ENCODE results near the gene ASAP2.

The ASAP2 gene

DNA sequence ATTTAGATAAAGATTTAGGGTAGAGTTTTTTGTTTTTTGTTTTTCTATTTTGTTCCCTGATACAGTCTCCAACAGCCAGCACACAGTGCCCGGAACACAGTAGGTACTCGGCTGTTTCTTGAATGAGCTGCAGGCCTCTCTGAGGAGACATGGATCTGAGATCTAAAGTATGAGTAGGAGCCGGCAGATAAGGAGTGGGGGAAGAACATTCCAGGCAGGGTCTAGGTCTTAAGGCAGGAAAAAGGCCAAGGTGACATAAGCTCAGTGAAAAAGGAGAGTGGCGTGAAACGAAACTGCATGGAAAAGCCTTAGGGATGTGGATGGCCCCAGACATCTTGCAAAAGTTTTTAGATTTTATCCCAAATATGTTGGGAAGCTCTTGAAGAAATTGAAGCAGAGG, 122.3 kb downstream of the ASAP2 start:
- TF ChIP-seq, protein P1, sequence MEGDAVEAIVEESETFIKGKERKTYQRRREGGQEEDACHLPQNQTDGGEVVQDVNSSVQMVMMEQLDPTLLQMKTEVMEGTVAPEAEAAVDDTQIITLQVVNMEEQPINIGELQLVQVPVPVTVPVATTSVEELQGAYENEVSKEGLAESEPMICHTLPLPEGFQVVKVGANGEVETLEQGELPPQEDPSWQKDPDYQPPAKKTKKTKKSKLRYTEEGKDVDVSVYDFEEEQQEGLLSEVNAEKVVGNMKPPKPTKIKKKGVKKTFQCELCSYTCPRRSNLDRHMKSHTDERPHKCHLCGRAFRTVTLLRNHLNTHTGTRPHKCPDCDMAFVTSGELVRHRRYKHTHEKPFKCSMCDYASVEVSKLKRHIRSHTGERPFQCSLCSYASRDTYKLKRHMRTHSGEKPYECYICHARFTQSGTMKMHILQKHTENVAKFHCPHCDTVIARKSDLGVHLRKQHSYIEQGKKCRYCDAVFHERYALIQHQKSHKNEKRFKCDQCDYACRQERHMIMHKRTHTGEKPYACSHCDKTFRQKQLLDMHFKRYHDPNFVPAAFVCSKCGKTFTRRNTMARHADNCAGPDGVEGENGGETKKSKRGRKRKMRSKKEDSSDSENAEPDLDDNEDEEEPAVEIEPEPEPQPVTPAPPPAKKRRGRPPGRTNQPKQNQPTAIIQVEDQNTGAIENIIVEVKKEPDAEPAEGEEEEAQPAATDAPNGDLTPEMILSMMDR (IDR thresholded peaks at IDR 0.05; ENCODE audit: borderline replicate concordance, insufficient read depth, low read depth, low read length) = no peak
- H3K4me3 ChIP-seq (ENCODE audit: low read depth, low read length) = no peak overlapping the region

DNA sequence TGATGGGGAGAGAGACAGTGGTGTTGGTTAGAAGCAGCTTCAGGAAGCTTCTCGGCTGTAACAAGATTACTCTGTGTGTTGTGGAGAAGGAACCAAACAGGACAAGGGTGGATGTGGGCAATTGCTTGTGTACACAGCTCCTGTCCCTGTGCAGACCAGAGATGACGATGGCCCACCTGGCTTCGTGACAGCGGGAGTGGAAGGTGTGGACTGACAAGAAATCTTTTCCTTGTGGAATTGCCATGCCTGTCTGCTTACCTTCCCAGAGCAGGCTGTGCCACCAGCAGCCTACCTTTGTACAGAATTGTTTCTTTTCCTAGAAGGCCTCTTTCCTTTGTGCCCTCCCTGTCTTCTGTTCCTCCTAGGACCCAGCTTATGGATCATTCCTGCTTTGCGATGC, 122.9 kb downstream of the ASAP2 start:
- TF ChIP-seq, protein P1 (IDR thresholded peaks at IDR 0.05; ENCODE audit: borderline replicate concordance, insufficient read depth, low read depth, low read length) = no peak
- no peak overlapping the region for H3K4me3 ChIP-seq (ENCODE audit: low read depth, low read length)

DNA sequence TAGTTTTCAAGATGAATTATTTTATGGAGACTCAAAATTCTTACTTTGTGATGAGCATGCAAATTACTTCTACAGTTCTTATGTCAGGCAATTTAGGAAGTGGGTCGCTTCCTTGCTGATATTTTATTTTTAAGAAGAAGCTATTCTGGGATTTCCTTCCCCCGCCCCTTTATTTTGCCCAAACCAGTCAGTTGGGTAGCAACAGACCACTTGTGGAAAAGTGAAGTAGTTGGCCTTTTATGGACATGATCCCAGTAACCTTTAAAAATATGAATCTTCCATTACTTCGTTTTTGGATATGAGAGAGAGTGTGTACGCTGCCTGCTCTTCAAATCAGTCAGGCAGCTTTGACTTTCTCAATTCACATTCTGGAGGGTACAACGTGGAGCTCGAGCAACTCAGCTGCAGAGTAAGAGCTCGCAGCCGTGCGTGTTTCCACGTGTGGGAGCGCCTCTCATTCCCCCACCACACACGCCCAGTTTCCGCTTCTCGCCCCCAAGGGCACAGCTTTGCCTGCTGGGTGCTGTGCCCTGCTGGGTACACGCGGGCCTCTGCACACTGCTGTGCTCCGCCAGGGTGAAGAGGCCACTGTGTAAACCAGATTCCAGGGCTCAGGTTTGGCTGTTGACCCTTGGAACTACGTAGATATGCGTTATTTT, 124.1 kb downstream of the ASAP2 start:
- TF ChIP-seq, protein P1 (IDR thresholded peaks at IDR 0.05; ENCODE audit: borderline replicate concordance, insufficient read depth, low read depth, low read length) = no peak
- no peak overlapping the region for H3K4me3 ChIP-seq (ENCODE audit: low read depth, low read length)

DNA sequence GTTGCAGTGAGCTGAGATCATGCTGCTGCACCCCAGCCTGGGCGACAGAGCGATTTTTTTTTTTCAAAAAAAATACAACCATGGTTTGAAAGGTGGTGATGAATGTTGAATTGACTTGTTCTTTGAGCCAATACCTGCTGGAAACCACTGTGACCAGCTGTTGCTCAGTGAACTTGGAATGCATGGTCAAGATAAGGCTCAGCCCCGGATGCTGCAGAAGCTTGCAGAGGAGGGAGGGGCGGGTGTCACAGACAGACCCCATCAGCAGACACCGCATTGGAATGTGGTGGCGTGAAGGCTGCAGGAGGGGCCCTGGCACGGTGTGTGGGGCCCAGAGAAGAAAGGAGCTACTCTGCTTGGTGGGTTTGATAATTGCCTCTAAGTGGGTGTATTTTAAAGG, 125.1 kb downstream of the ASAP2 start:
- TF ChIP-seq, protein P1 (IDR thresholded peaks at IDR 0.05; ENCODE audit: borderline replicate concordance, insufficient read depth, low read depth, low read length) = no peak
- H3K4me3 ChIP-seq (ENCODE audit: low read depth, low read length) = no peak overlapping the region

DNA sequence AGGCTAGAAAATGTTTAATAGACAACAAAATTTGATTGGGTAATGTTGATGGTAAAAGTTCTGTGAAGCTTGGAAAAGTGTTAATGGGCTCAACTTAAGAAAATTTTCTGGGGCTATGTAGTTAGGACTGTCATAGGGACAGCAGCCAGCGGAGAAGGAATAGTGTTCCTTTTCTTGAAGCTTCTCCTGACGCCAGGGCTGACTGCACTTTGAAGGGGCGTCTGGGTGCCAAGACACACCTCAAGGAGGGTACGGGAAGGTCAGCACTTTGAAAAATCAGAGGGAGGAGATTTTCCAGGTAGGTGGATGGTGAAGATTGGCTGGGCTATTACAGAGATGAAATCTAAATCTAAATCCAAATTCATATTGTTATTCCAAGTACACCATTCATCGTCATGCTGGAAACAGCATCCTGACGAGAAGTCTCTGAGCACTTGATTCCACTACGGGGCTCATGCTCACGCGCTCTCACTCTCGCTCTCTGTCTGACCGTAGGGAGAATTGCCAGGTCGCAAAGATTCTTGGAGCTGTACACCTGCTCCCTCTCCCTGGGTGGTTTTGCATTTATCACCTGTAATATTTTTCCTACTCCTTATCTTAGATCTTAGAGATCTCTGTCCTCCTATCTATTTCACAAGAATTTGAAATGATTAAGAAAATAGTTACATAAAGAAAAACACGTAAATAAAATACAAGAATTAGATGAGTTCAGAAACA, 125.7 kb downstream of the ASAP2 start:
- TF ChIP-seq, protein P1 (IDR thresholded peaks at IDR 0.05; ENCODE audit: borderline replicate concordance, insufficient read depth, low read depth, low read length) = no peak
- H3K4me3 ChIP-seq (ENCODE audit: low read depth, low read length) = no peak overlapping the region

DNA sequence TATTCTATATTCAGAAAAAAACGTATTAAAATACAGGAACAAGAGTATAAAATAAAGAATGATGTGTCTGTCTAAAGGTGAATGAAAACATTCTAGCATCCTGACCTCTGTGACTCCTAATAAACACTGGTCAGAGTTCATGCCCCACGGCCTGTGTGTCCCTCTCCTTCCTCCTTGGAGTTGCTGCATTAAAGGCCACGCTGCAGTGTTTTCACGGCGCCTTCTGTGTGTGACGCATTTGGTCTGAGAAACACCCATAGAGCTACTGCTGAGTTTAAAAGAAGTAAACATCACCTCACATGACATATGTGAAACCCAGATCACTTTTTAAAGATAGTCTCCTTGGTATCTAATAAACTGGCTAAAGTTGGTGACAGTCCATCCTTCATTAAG, 126.2 kb downstream of the ASAP2 start:
- TF ChIP-seq, protein P1 (IDR thresholded peaks at IDR 0.05; ENCODE audit: borderline replicate concordance, insufficient read depth, low read depth, low read length) = no peak
- no peak overlapping the region for H3K4me3 ChIP-seq (ENCODE audit: low read depth, low read length)

Measured in GM12875 (cell line).